GM12874 (cell line): ENCODE measurements around the gene ARHGEF4.

ENCODE experiments used
- TF ChIP-seq, protein P1 (sequence below): IDR thresholded peaks from 2 replicates; pipeline ENCODE4 v1.5.1; 2011; ENCODE audit warnings: low read depth, mild to moderate bottlenecking, control low read depth, low read length, moderate library complexity; ENCODE audit not compliant: insufficient read depth

Gene ARHGEF4

DNA sequence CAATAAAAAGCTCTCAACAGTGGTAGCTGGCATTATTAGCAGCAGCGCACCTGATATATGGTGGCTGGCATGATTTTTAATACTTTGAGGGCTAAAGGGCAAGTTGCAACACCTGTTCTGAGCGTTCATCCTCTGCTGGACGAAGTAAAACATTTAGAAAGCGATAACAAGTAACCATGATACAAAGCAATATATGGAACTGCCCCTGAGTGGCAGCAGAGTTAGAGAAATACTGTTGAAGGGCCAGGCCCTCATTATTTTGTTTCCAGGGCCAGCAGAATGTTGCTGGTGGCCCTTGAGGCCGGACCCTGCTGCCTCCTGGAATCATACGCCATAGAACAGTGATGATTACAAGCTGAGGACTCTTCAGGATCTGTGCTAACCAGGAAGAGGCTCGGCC, 47.8 kb downstream of the ARHGEF4 start:
- TF ChIP-seq, protein P1, sequence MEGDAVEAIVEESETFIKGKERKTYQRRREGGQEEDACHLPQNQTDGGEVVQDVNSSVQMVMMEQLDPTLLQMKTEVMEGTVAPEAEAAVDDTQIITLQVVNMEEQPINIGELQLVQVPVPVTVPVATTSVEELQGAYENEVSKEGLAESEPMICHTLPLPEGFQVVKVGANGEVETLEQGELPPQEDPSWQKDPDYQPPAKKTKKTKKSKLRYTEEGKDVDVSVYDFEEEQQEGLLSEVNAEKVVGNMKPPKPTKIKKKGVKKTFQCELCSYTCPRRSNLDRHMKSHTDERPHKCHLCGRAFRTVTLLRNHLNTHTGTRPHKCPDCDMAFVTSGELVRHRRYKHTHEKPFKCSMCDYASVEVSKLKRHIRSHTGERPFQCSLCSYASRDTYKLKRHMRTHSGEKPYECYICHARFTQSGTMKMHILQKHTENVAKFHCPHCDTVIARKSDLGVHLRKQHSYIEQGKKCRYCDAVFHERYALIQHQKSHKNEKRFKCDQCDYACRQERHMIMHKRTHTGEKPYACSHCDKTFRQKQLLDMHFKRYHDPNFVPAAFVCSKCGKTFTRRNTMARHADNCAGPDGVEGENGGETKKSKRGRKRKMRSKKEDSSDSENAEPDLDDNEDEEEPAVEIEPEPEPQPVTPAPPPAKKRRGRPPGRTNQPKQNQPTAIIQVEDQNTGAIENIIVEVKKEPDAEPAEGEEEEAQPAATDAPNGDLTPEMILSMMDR = no peak

DNA sequence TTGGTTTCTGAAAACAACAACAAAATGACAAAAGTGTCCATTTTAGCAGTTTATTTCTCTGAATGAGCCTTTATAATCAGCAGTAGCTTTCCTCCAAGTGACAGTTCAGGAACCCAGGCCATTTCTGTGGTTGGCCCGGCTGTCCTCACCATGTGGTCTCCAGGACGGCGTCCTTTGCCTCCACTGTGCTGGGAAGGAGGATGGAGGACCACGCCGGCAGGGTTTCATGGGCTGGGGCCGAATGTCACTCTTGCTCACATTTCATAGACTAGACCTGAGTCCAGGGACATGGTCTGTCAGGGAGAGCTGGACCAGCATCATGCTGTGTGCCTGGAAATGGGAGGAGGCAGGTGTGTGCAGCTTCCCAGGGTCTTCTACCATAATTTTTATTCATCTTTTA, 50.9 kb downstream of the ARHGEF4 start:
- TF ChIP-seq, protein P1 = no peak

DNA sequence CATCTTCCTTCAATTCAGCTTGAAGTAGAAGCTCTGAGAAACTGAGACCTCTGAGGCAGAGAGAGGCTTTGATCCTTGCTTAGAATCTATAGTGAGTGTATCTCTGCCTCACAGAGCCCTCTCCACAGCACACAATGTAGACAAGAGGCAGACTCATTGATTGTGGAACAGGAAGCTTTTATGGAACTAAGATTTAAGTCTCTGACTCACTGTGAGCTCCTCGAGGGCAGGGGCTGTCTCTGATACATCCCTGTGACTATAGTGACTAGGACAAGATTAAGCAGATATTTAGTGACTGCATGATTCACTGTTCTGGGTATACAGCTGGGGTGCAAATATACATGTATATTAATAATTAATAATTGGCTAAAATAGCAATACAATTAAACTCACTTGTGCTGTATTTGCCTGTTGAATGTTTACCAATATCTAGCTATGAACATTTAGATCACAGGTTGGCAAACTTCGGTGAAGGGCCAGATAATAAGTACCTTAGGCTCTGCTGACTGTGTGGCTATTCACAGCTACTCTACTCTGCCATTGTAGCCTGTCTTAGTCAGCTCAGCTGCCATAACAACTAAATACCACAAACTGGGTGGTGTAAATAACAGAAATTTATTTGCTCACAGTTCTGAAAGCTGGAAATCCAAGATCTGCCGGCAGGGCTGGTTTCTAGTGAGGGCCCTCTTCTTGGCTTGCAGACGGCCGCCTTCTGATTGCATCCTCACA, 54.4 kb downstream of the ARHGEF4 start:
- TF ChIP-seq, protein P1 = no peak

DNA sequence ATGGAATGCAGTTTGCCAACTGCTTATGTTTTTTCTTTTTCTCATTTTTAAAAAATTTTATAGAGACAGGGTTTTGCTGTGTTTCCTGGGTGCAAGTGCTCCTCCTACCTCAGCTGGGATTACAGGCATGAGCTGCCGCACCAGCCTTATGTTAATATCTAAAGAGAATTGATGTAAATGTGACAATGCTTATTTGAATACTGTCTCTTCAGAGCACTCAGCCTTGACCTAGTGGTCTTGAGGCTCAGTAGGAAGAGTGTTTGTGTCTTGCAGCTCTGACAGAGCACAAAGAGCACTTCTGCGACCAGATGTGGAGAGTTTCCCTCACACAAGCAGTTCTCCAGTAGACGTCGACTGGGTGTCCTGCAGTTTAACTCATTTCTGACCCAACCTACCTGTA, 55.3 kb downstream of the ARHGEF4 start:
- TF ChIP-seq, protein P1 = no peak

DNA sequence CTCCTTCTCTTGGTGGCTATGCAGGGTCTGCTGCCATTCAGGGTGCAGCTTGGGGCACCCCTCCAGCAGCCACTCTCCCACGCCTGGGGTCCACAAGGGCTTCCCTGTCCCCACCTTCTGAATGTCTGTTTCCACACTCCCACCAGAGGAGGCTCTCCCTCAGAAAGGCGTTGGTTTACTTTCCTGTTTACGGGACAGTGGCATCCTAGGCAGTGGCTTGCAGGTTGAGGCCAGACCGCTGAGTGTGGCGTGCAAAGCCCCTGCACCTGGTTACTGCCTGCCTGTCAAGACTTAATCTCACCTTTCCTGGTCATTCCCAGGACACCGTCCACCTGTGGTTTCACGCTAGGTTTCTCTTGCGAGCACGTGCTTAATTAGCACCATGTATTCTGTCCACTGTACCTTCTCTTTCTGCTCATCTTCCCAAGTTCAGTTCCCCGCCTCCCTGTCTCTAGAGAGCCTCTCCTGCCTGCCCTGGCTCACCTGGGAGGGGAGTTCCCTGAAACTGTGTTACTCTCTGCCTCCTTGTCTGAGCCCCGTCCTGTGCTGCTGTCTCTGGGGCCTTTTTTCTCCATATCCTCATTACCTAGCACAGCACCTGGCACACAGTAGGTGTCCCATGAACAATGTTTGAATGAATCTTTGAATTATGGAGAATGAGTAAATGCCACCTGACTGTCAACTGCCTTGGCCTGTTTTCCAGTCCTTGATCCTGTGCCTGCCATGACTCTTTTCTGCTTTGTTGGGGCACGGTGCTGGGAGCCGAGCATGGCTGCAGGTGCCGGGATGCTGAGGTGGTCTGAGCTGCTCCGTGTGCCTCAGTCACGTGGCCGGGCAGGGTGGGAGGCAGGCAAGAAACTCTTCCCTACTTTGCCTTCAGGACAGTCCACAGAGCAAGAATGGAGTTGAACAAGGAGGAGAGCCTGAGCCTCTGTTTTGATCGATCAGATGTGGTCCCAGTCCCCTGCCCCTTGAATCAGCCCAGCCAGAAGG, 56.4 kb downstream of the ARHGEF4 start:
- TF ChIP-seq, protein P1 = no peak

DNA sequence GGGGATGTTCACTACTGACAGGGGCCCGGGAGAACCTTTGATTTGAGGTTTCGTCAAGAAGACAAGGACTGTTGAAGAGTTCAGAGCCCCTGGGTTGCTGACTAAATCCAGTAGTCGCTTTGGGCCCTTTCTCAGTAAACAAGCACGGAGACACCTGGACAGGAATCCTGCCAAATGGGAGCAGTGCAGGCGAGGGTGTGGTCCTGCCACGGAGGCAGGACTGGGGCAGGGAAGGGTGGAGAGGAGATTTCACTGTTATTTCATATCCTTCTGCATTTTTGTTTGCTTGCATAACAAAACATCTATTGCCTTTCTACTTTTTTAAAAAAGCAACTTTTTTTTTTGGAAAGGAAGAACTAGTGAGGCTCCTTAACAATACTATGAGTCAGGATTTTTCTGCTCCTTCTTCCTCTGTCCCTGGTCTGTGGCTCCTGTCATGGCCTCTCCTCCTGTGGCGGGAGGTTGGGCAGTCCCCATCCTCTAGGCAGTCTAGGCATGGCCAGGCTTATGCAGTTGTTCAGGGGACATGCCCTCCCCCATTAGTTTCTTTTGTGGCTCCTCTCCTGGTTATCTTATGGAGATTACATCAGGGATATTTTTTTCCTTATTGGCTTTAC, 57.7 kb downstream of the ARHGEF4 start:
- TF ChIP-seq, protein P1 = no peak

DNA sequence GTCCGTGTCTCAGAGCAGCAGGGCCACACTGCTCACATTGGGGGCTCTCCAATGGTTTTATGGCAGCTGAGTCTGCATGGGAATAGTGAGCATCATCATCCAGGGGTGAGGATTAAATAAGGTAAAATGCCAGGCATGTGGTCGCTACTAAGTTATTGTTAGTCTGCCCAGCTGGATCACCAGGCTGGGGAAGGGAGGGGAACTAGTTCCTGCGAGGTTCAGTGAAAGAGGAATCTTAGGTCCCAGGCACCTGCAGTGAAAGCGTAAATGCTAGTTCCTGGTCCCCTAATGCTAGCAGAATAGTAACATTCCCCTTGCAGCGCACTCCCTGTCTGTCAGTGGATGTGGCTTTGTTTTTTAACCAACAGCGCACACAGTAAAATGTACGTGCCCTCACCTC, 60.1 kb downstream of the ARHGEF4 start:
- TF ChIP-seq, protein P1 = no peak
